SK-N-SH (cell line): ENCODE measurements around the gene GPSM3. TPM values are rescaled to one million over a fixed set of nuclear protein-coding genes. Genes with fewer than 3 reads are reported as not detected.

ENCODE experiments used
- CTCF ChIA-PET: fragments of 300-600, 350-600 bp; formaldehyde crosslinking; extraction: SDS; loops from one replicate; lab custom pipeline; 2021; lab: Yijun Ruan, JAX
- POLR2A ChIA-PET: fragments of 350-600 bp; sonication (Branson Sonifier 250); formaldehyde crosslinking; extraction: SDS; loops from one replicate; lab custom pipeline; 2020; ENCODE audit warnings: antibody characterized with exemption, inconsistent platforms; lab: Yijun Ruan, JAX
- DNase-seq: peaks from one replicate; pipeline ENCODE4 v3.0.0; 2012
- H2AFZ ChIP-seq: fragments of 200-600 bp; sonication (generic); 2 replicates; pipeline ENCODE4 v1.8.1; 2016; ENCODE audit warnings: antibody characterized with exemption, mild to moderate bottlenecking, low read depth
- H3F3A ChIP-seq: fragments of 200-600 bp; sonication (generic); replicated peaks from 2 replicates; pipeline ENCODE3; 2016; ENCODE audit warnings: antibody characterized with exemption, mild to moderate bottlenecking; ENCODE audit not compliant: insufficient read depth
- H3K27ac ChIP-seq, 2 experiments: fragments of 200-500 bp in 1 of 2; fragments of 200-600 bp in 1 of 2; sonication (Bioruptor generic) in 1 of 2; sonication (generic), shearing (Covaris generic) in 1 of 2; 2 replicates each; pipeline versions ENCODE4 v1.5.1 to v1.6.1; 2014 to 2016; ENCODE audit warnings: low read depth in 2 of 2, inconsistent platforms in 1 of 2, low read length in 1 of 2, mild to moderate bottlenecking in 1 of 2, mixed read lengths in 1 of 2
- H3K27me3 ChIP-seq: fragments of 200-600 bp; sonication (generic), shearing (Covaris generic); 2 replicates; pipeline ENCODE4 v1.6.1; 2016; ENCODE audit warnings: mixed run types; ENCODE audit not compliant: insufficient read depth
- H3K36me3 ChIP-seq, 2 experiments: fragments of 200-500 bp in 1 of 2; fragments of 200-600 bp in 1 of 2; sonication (Bioruptor generic) in 1 of 2; sonication (generic) in 1 of 2; replicated peaks in 1 of 2; 2 replicates each; pipeline versions ENCODE3 to v1.5.1; 2014 to 2016; ENCODE audit warnings: low read length in 1 of 2, mild to moderate bottlenecking in 1 of 2; ENCODE audit not compliant: insufficient read depth in 2 of 2, control insufficient read depth in 1 of 2
- H3K4me1 ChIP-seq, 2 experiments: fragments of 200-500 bp in 1 of 2; fragments of 200-600 bp in 1 of 2; sonication (Bioruptor generic) in 1 of 2; sonication (generic), shearing (Covaris generic) in 1 of 2; 2 replicates each; pipeline versions ENCODE4 v1.5.1 to v1.6.1; 2014 to 2016; ENCODE audit warnings: low read depth in 1 of 2, low read length in 1 of 2, mixed run types in 1 of 2; ENCODE audit not compliant: insufficient read depth in 2 of 2, control insufficient read depth in 1 of 2
- H3K4me2 ChIP-seq: fragments of 200-600 bp; sonication (generic), shearing (Covaris generic); 2 replicates; pipeline ENCODE4 v1.6.1; 2017; ENCODE audit warnings: mixed run types
- H3K4me3 ChIP-seq, 2 experiments: fragments of 200-500 bp in 1 of 2; fragments of 200-600 bp in 1 of 2; sonication (Bioruptor generic) in 1 of 2; sonication (generic), shearing (Covaris generic) in 1 of 2; 2 replicates each; pipeline versions ENCODE4 v1.5.1 to v1.8.1; 2014 to 2016; ENCODE audit warnings: low read depth in 2 of 2, inconsistent platforms in 1 of 2, low read length in 1 of 2, mild to moderate bottlenecking in 1 of 2, mixed read lengths in 1 of 2, moderate library complexity in 1 of 2
- H3K79me2 ChIP-seq: fragments of 200-600 bp; sonication (generic); 2 replicates; pipeline ENCODE4 v1.8.1; 2017; ENCODE audit warnings: mild to moderate bottlenecking; ENCODE audit not compliant: insufficient read depth
- H3K9ac ChIP-seq: fragments of 200-600 bp; sonication (generic); 2 replicates; pipeline ENCODE4 v1.6.1; 2017; ENCODE audit warnings: mixed run types
- H3K9me2 ChIP-seq: fragments of 200-600 bp; sonication (generic); 2 replicates; pipeline ENCODE4 v1.6.1; 2017; ENCODE audit warnings: mixed run types
- H3K9me3 ChIP-seq: fragments of 200-600 bp; sonication (generic); 2 replicates; pipeline ENCODE4 v1.6.1; 2017; ENCODE audit warnings: mixed run types, mild to moderate bottlenecking, moderate library complexity
- H4K20me1 ChIP-seq: fragments of 200-600 bp; sonication (generic); 2 replicates; pipeline ENCODE4 v1.6.1; 2017; ENCODE audit warnings: mild to moderate bottlenecking, mixed run types; ENCODE audit not compliant: insufficient read depth
- CHD2 ChIP-seq: fragments of 150-350 bp; IDR thresholded peaks from 2 replicates; pipeline ENCODE4 v1.6.1; 2018; ENCODE audit warnings: low read length; ENCODE audit not compliant: partially characterized antibody
- EZH2phosphoT487 ChIP-seq: fragments of 200-600 bp; sonication (generic); IDR thresholded peaks from 2 replicates; pipeline ENCODE4 v1.6.1; 2017; ENCODE audit warnings: low read depth, mixed run types, mild to moderate bottlenecking, antibody characterized with exemption, moderate library complexity, borderline replicate concordance
- FOXJ3 ChIP-seq: sonication (generic); formaldehyde crosslinking; IDR thresholded peaks from 2 replicates; pipeline ENCODE4 v1.5.1; 2020; ENCODE audit warnings: mild to moderate bottlenecking, missing genetic modification reagents
- GABPA ChIP-seq: IDR thresholded peaks from 2 replicates; pipeline ENCODE4 v1.4.0; 2012; ENCODE audit warnings: low read depth, mild to moderate bottlenecking
- JUND ChIP-seq: IDR thresholded peaks from 2 replicates; pipeline ENCODE4 v1.4.0; 2012
- MXI1 ChIP-seq: IDR thresholded peaks from 2 replicates; pipeline ENCODE4 v1.6.1; 2012; ENCODE audit warnings: mild to moderate bottlenecking, low read depth, low read length, improper control_type of control experiment
- NFIC ChIP-seq: IDR thresholded peaks from 2 replicates; pipeline ENCODE4 v1.4.0; 2012; ENCODE audit warnings: borderline replicate concordance
- PBX3 ChIP-seq: IDR thresholded peaks from 2 replicates; pipeline ENCODE4; 2012
- POLR2AphosphoS5 ChIP-seq: IDR thresholded peaks from 2 replicates; pipeline ENCODE4 v1.6.1; 2012; ENCODE audit warnings: low read depth, low read length
- RAD21 ChIP-seq: IDR thresholded peaks from 2 replicates; pipeline ENCODE4 v1.6.1; 2012; ENCODE audit warnings: mild to moderate bottlenecking, low read length
- REST ChIP-seq: IDR thresholded peaks from 2 replicates; pipeline ENCODE4 v1.6.1; 2012; ENCODE audit warnings: mild to moderate bottlenecking, low read depth, low read length, moderate library complexity
- RXRA ChIP-seq: IDR thresholded peaks from 2 replicates; pipeline ENCODE4 v1.4.0; 2012; ENCODE audit warnings: low read depth, mild to moderate bottlenecking, borderline replicate concordance
- TAF1 ChIP-seq: IDR thresholded peaks from 2 replicates; pipeline ENCODE4 v1.6.1; 2012; ENCODE audit warnings: low read depth, mild to moderate bottlenecking, low read length, moderate library complexity, borderline replicate concordance
- TCF12 ChIP-seq: IDR thresholded peaks from 2 replicates; pipeline ENCODE4 v1.4.0; 2012
- TEAD4 ChIP-seq: IDR thresholded peaks from 2 replicates; pipeline ENCODE4 v1.4.0; 2012; ENCODE audit warnings: mild to moderate bottlenecking, borderline replicate concordance; ENCODE audit not compliant: insufficient read depth
- YY1 ChIP-seq: IDR thresholded peaks from 2 replicates; pipeline ENCODE4 v1.4.0; 2012; ENCODE audit warnings: low read depth, mild to moderate bottlenecking
- WGBS: methylation state at CpG from one replicate; pipeline ENCODE4 v1.1.6; 2017; ENCODE audit warnings: low lambda C conversion rate; 5-methylcytosine and 5-hydroxymethylcytosine counted together
- polyA plus RNA-seq, 3 experiments: library from polyadenylated mRNA; depleted of rRNA; stranded (reverse); fragments of >200 nt; gene quantifications; 2 replicates each; pipeline ENCODE4 v1.2.3, GENCODE V29; 2012
- TF ChIP-seq, protein P1 (sequence below): fragments of 150-350 bp; IDR thresholded peaks from 2 replicates; pipeline ENCODE4 v1.6.1; 2017; ENCODE audit warnings: antibody characterized with exemption, low read length, low read depth, borderline replicate concordance
- TF ChIP-seq, protein P2 (sequence below): IDR thresholded peaks from 2 replicates; pipeline ENCODE4 v1.4.0; 2012; ENCODE audit warnings: low read depth, borderline replicate concordance

GPSM3 gene
- polyA plus RNA-seq, 1 of the 3 experiments (the other 2 are of a cell fraction), result 1.5 TPM

DNA sequence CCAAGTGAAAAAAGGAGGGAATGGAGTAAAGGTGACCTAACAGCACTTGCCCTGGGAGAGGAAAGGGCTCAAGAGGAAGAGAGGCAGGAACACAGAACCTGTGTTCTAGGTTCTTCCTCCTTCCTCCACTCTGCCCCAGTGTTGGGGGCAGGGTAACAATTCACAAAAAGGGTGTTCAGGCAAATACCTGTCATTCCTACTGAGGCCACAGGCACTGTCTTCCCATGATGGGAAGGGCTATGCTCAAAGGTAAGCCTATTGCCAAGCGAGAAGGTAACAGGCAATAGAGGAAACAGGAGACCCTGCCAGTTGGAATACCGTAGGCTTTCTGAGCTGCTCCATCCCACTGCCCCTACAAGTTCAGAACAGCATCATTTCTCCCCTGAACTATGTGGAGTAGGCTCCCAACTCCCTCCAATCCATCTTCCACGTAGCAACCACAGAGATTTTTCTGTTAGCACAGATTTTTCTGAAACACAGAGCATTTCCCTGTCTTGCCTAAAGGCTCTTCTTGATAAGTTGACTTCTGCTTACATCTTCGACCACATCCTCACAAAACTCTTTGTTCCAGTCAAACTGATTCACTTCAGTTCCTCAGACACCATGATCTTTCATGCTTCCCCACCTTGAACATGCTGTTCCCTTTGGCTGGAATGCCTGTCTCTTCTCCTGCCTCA is 19.3 kb downstream of the GPSM3 start:
- Histone ChIP-seq H3F3A (peaks cover 13% of the 10 kb centered on the region), H3K9me3 (no peaks in the 10 kb centered on the region), H3K36me3 (peaks cover 0 to 27% of the 10 kb centered on the region in 2 experiments), H2AFZ (no peak overlapping the region), H3K4me1 (peaks cover 8 to 28% of the 10 kb centered on the region in 2 experiments; a peak in 3 of 4 replicates), H3K27ac (no peak overlapping the region; a peak in 1 of 4 replicates), H3K4me2 (no peak overlapping the region), H3K9me2 (no peaks in the 10 kb centered on the region), H4K20me1 (no peaks in the 10 kb centered on the region), H3K4me3 (no peak overlapping the region), H3K79me2 (peaks cover 42% of the 10 kb centered on the region), H3K27me3 (no peaks in the 10 kb centered on the region), H3K9ac (no peak overlapping the region)
- ChIA-PET POLR2A (no interaction called here), CTCF (interaction anchor here (2.4 kb wide), 1 partner anchor 55 kb away, joined by 5 read pairs; no protein-coding TSS in a partner anchor)
- TF ChIP-seq REST (no peak), PBX3 (no peak), POLR2AphosphoS5 (no peak), CHD2 (no peak), YY1 (no peak)
- TF ChIP-seq, protein P1, sequence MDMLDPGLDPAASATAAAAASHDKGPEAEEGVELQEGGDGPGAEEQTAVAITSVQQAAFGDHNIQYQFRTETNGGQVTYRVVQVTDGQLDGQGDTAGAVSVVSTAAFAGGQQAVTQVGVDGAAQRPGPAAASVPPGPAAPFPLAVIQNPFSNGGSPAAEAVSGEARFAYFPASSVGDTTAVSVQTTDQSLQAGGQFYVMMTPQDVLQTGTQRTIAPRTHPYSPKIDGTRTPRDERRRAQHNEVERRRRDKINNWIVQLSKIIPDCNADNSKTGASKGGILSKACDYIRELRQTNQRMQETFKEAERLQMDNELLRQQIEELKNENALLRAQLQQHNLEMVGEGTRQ, result no peak
- WGBS, result 97% methylated on average over 3 of the region's 4 CpGs
- DNase-seq, result no peak

DNA sequence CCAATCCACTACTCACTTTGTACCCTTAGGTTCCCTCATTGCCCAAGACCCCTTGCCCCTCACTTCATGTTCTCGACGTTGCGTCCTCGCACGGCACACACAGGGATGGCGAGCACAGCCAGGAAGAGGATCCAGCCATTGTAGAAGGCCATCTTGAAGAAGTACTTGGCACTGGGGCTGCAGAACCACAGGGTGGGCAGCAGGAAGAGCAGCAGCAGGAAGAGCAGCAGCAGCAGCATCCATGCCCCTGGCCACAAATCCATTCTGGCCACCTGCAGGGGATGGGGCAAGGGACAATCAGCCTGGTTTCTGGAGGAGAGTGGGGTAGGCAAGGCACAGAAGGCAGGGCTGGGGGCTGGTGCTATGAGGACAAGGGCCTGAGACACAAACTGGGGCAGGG is 21.2 kb downstream of the GPSM3 start:
- Histone ChIP-seq H3K9ac (no peak overlapping the region), H3K36me3 (peaks cover 0 to 33% of the 10 kb centered on the region in 2 experiments), H3K9me3 (no peaks in the 10 kb centered on the region), H4K20me1 (no peaks in the 10 kb centered on the region), H3K4me3 (no peak overlapping the region), H2AFZ (no peak overlapping the region), H3K4me1 (peaks cover 0 to 17% of the 10 kb centered on the region in 2 experiments; a peak in 3 of 4 replicates), H3K27me3 (no peaks in the 10 kb centered on the region), H3K27ac (no peak overlapping the region), H3K9me2 (no peaks in the 10 kb centered on the region), H3K4me2 (no peak overlapping the region), H3F3A (peaks cover 8% of the 10 kb centered on the region), H3K79me2 (peaks cover 42% of the 10 kb centered on the region)
- ChIA-PET CTCF (interaction anchor here (1.1 kb wide), 1 partner anchor 17 kb away, joined by 5 read pairs; no protein-coding TSS in a partner anchor), POLR2A (interaction anchor here (1.9 kb wide), 1 partner anchor 10 kb away, joined by 4 read pairs; no protein-coding TSS in a partner anchor)
- no peak for DNase-seq
- 100% methylated on average over 6 of the region's 6 CpGs for WGBS
- TF ChIP-seq GABPA (no peak), TAF1 (no peak), EZH2phosphoT487 (no peak), NFIC (no peak), RAD21 (no peak), FOXJ3 (CRISPR knock-in tag) (no peak), YY1 (no peak), POLR2AphosphoS5 (no peak), TCF12 (no peak), MXI1 (no peak), JUND (no peak), PBX3 (no peak), TEAD4 (no peak), RXRA (no peak)
- TF ChIP-seq, protein P2, sequence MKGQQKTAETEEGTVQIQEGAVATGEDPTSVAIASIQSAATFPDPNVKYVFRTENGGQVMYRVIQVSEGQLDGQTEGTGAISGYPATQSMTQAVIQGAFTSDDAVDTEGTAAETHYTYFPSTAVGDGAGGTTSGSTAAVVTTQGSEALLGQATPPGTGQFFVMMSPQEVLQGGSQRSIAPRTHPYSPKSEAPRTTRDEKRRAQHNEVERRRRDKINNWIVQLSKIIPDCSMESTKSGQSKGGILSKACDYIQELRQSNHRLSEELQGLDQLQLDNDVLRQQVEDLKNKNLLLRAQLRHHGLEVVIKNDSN, result no peak
